ENCODE data around the gene OPN5. TPM values are rescaled to one million over a fixed set of nuclear protein-coding genes. Genes with fewer than 3 reads are reported as not detected.

OPN5 gene
- total RNA-seq, 1 donor from 2014 or later = not detected

- Histone ChIP-seq H3K4me3 (no peak overlapping the region), H3K36me3 (no peaks in the 10 kb centered on the region), H3K27me3 (no peaks in the 10 kb centered on the region), H3K9me3 (no peaks in the 10 kb centered on the region), H3K27ac (no peak overlapping the region), H3K4me1 (no peaks in the 10 kb centered on the region)
- intact Hi-C loops (cut with DNase I) = no loop called here
- TF ChIP-seq CTCF (IDR thresholded peaks at IDR 0.05) = no peak
- no peak for DNase-seq (ENCODE audit: low spot score in 2 of 2)
Observed at GRCh38 chr6:47759364-47759763, 22.5 kb upstream of the OPN5 start.

- TF ChIP-seq CTCF (IDR thresholded peaks at IDR 0.05) = no peak
- Histone ChIP-seq H3K27me3 (no peaks in the 10 kb centered on the region), H3K4me3 (no peak overlapping the region), H3K36me3 (no peaks in the 10 kb centered on the region), H3K9me3 (no peaks in the 10 kb centered on the region), H3K27ac (no peak overlapping the region), H3K4me1 (no peaks in the 10 kb centered on the region)
- intact Hi-C loops (cut with DNase I) = no loop called here
- DNase-seq (ENCODE audit: low spot score in 2 of 2) = no peak
Observed at GRCh38 chr6:47762502-47762901, 19.3 kb upstream of the OPN5 start.

GRCh38 chr6:47766445-47766844 is 15.4 kb upstream of the OPN5 start:
- intact Hi-C loops (cut with DNase I) = no loop called here
- Histone ChIP-seq H3K27me3 (no peaks in the 10 kb centered on the region), H3K4me3 (no peak overlapping the region), H3K9me3 (no peaks in the 10 kb centered on the region), H3K36me3 (no peaks in the 10 kb centered on the region), H3K27ac (no peak overlapping the region), H3K4me1 (no peaks in the 10 kb centered on the region)
- DNase-seq (ENCODE audit: low spot score in 2 of 2) = no peak
- TF ChIP-seq CTCF (IDR thresholded peaks at IDR 0.05) = no peak

- no peaks in the 10 kb centered on the region for H3K9me3 ChIP-seq
- no peak overlapping the region for H3K27ac ChIP-seq
- no peaks in the 10 kb centered on the region for H3K27me3 ChIP-seq
- no peak for DNase-seq (ENCODE audit: low spot score in 2 of 2)
- TF ChIP-seq CTCF (IDR thresholded peaks at IDR 0.05) = no peak
- intact Hi-C loops (cut with DNase I) = no loop called here
- H3K4me1 ChIP-seq = no peaks in the 10 kb centered on the region
- H3K36me3 ChIP-seq = no peaks in the 10 kb centered on the region
- no peak overlapping the region for H3K4me3 ChIP-seq
Observed at GRCh38 chr6:47767102-47767501, 14.7 kb upstream of the OPN5 start.

GRCh38 chr6:47769982-47770381 is 11.8 kb upstream of the OPN5 start:
- no peaks in the 10 kb centered on the region for H3K9me3 ChIP-seq
- no peaks in the 10 kb centered on the region for H3K27me3 ChIP-seq
- no peaks in the 10 kb centered on the region for H3K36me3 ChIP-seq
- no peak overlapping the region for H3K27ac ChIP-seq
- no peak for TF ChIP-seq CTCF (IDR thresholded peaks at IDR 0.05)
- no peak overlapping the region for H3K4me3 ChIP-seq
- DNase-seq (ENCODE audit: low spot score in 2 of 2) = no peak
- no peaks in the 10 kb centered on the region for H3K4me1 ChIP-seq
- intact Hi-C loops (cut with DNase I) = no loop called here

- Histone ChIP-seq H3K4me1 (no peaks in the 10 kb centered on the region), H3K27ac (no peak overlapping the region), H3K27me3 (no peaks in the 10 kb centered on the region), H3K9me3 (no peaks in the 10 kb centered on the region), H3K4me3 (no peak overlapping the region), H3K36me3 (no peaks in the 10 kb centered on the region)
- DNase-seq (ENCODE audit: low spot score in 2 of 2) = no peak
- TF ChIP-seq CTCF (IDR thresholded peaks at IDR 0.05) = no peak
- intact Hi-C loops (cut with DNase I) = no loop called here
Observed at GRCh38 chr6:47772359-47772758, 9.5 kb upstream of the OPN5 start.
